Liver (tissue), 9 donors: ENCODE results near the gene FYB2. TPM values are rescaled to one million over a fixed set of nuclear protein-coding genes. Genes with fewer than 3 reads are reported as not detected.

Experiments
- DNase-seq: peaks from one replicate; pipeline ENCODE4 v3.0.0-alpha.2; 2017; ENCODE audit warnings: low spot score
- H3K27ac ChIP-seq, 2 donors: one replicate each; pipeline ENCODE4 v1.7.0; 2013; ENCODE audit warnings: inconsistent platforms in 2 of 2, low read length in 2 of 2, control low read depth in 1 of 2, low read depth in 1 of 2, mild to moderate bottlenecking in 1 of 2
- H3K27me3 ChIP-seq, 4 donors: one replicate each; pipeline versions ENCODE4 v1.6.1 to v1.7.0; 2013; ENCODE audit warnings: low read length in 3 of 4, inconsistent platforms in 1 of 4, mild to moderate bottlenecking in 1 of 4, moderate library complexity in 1 of 4; ENCODE audit not compliant: control insufficient read depth in 4 of 4, insufficient read depth in 4 of 4
- H3K36me3 ChIP-seq, 4 donors: one replicate each; pipeline versions ENCODE4 v1.6.1 to v1.7.0; 2013; ENCODE audit warnings: low read length in 3 of 4, mild to moderate bottlenecking in 3 of 4, low read depth in 1 of 4, moderate library complexity in 1 of 4; ENCODE audit not compliant: control insufficient read depth in 4 of 4, insufficient read depth in 3 of 4
- H3K4me1 ChIP-seq, 4 donors: one replicate each; pipeline versions ENCODE4 v1.6.1 to v1.7.0; 2013; ENCODE audit warnings: low read length in 3 of 4, mild to moderate bottlenecking in 3 of 4, moderate library complexity in 1 of 4; ENCODE audit not compliant: control insufficient read depth in 4 of 4, insufficient read depth in 4 of 4
- H3K4me3 ChIP-seq, 3 donors: one replicate each; pipeline versions ENCODE4 v1.6.1 to v1.7.0; 2013; ENCODE audit warnings: low read length in 3 of 3, control low read depth in 1 of 3, low read depth in 1 of 3, mild to moderate bottlenecking in 1 of 3
- H3K9ac ChIP-seq, 2 donors: one replicate each; pipeline ENCODE4 v1.7.0; 2013; ENCODE audit warnings: low read length in 2 of 2, mild to moderate bottlenecking in 2 of 2, moderate library complexity in 2 of 2, control low read depth in 1 of 2, low read depth in 1 of 2
- H3K9me3 ChIP-seq, 4 donors: one replicate each; pipeline versions ENCODE4 v1.6.1 to v1.7.0; 2013; ENCODE audit warnings: low read length in 3 of 4; ENCODE audit not compliant: control insufficient read depth in 4 of 4
- EGR1 ChIP-seq, 2 donors: IDR thresholded peaks; 2 replicates each; pipeline ENCODE4 v1.6.1; 2016 to 2018; ENCODE audit warnings: antibody characterized with exemption in 2 of 2, low read depth in 2 of 2
- FOXA1 ChIP-seq: IDR thresholded peaks from 2 replicates; pipeline ENCODE4 v1.6.1; 2016; ENCODE audit warnings: antibody characterized with exemption
- FOXA2 ChIP-seq: IDR thresholded peaks from 2 replicates; pipeline ENCODE4 v1.6.1; 2016; ENCODE audit warnings: antibody characterized with exemption
- GABPA ChIP-seq, 2 donors: IDR thresholded peaks in 1 of 2; conservative IDR thresholded peaks in 1 of 2; 2 replicates each; pipeline ENCODE4 v1.6.1; 2016; ENCODE audit warnings: antibody characterized with exemption in 2 of 2, mild to moderate bottlenecking in 1 of 2, moderate library complexity in 1 of 2
- HNF4A ChIP-seq, 2 donors: conservative IDR thresholded peaks; 2 replicates each; pipeline ENCODE4 v1.6.1; 2016; ENCODE audit warnings: antibody characterized with exemption in 2 of 2, mild to moderate bottlenecking in 2 of 2
- HNF4G ChIP-seq: IDR thresholded peaks from 2 replicates; pipeline ENCODE4 v1.6.1; 2016; ENCODE audit warnings: antibody characterized with exemption
- JUND ChIP-seq, 2 donors: IDR thresholded peaks; 2 replicates each; pipeline ENCODE4 v1.6.1; 2016; ENCODE audit warnings: antibody characterized with exemption in 2 of 2
- NR2F2 ChIP-seq: IDR thresholded peaks from 2 replicates; pipeline ENCODE4 v1.6.1; 2016; ENCODE audit warnings: antibody characterized with exemption
- RAD21 ChIP-seq, 2 donors: IDR thresholded peaks; 2 replicates each; pipeline ENCODE4 v1.6.1; 2016; ENCODE audit warnings: antibody characterized with exemption in 2 of 2, mild to moderate bottlenecking in 2 of 2
- RXRA ChIP-seq, 2 donors: IDR thresholded peaks; 2 replicates each; pipeline ENCODE4 v1.6.1; 2017 to 2018; ENCODE audit warnings: antibody characterized with exemption in 2 of 2, mild to moderate bottlenecking in 1 of 2
- SP1 ChIP-seq: IDR thresholded peaks from 2 replicates; pipeline ENCODE4 v1.6.1; 2018; ENCODE audit warnings: antibody characterized with exemption, mild to moderate bottlenecking
- TAF1 ChIP-seq: conservative IDR thresholded peaks from 2 replicates; pipeline ENCODE4 v1.6.1; 2016; ENCODE audit warnings: antibody characterized with exemption, mild to moderate bottlenecking
- YY1 ChIP-seq: IDR thresholded peaks from 2 replicates; pipeline ENCODE4 v1.6.1; 2016; ENCODE audit warnings: antibody characterized with exemption, mild to moderate bottlenecking
- WGBS: extraction: QIAGEN DNeasy Blood & Tissue Kit; methylation state at CpG from one replicate; pipeline ENCODE4 v1.1.7; 2013; 5-methylcytosine and 5-hydroxymethylcytosine counted together
- polyA plus RNA-seq, 2 donors: library from polyadenylated mRNA; stranded (reverse) in 1 of 2; unstranded in 1 of 2; fragments of 200-250 nt in 1 of 2; fragments of >200 nt in 1 of 2; fragmentation: Nextera tagmentation in 1 of 2; extraction: Ambion mirVana in 1 of 2; gene quantifications; one replicate each; pipeline versions ENCODE4 v1.2.1 to v1.2.3, GENCODE V29; 2013 to 2015
- total RNA-seq, 2 donors: library from RNA; depleted of rRNA; stranded (reverse); fragments of >200 nt; gene quantifications; one replicate each; pipeline ENCODE4 v1.2.3, GENCODE V29; 2014
- TF ChIP-seq, protein P1 (sequence below): IDR thresholded peaks from 2 replicates; pipeline ENCODE4 v1.6.1; 2016; ENCODE audit warnings: antibody characterized with exemption
- TF ChIP-seq, protein P2 (sequence below): IDR thresholded peaks from 2 replicates; pipeline ENCODE4 v1.6.1; 2016; ENCODE audit warnings: antibody characterized with exemption
- TF ChIP-seq, protein P3 (sequence below): IDR thresholded peaks from 2 replicates; pipeline ENCODE4 v1.6.1; 2016; ENCODE audit warnings: antibody characterized with exemption
- TF ChIP-seq, protein P4 (sequence below): IDR thresholded peaks from 2 replicates; pipeline ENCODE4 v1.6.1; 2016; ENCODE audit warnings: antibody characterized with exemption, mild to moderate bottlenecking
- TF ChIP-seq, protein P5 (sequence below): fragments of 150-350 bp; IDR thresholded peaks from 2 replicates; pipeline ENCODE4 v1.5.1; 2017; ENCODE audit warnings: improper control_type of control experiment, low read depth, low read length; ENCODE audit not compliant: missing input control
- donor health status: healthy.
- donor health status: healthy.
- donor health status: healthy.
- donor health status: healthy.
- donor health status: healthy.

Gene FYB2
- total and polyA plus RNA-seq, 4 donors = 3.3 to 31.3 (median 16.2) TPM

DNA sequence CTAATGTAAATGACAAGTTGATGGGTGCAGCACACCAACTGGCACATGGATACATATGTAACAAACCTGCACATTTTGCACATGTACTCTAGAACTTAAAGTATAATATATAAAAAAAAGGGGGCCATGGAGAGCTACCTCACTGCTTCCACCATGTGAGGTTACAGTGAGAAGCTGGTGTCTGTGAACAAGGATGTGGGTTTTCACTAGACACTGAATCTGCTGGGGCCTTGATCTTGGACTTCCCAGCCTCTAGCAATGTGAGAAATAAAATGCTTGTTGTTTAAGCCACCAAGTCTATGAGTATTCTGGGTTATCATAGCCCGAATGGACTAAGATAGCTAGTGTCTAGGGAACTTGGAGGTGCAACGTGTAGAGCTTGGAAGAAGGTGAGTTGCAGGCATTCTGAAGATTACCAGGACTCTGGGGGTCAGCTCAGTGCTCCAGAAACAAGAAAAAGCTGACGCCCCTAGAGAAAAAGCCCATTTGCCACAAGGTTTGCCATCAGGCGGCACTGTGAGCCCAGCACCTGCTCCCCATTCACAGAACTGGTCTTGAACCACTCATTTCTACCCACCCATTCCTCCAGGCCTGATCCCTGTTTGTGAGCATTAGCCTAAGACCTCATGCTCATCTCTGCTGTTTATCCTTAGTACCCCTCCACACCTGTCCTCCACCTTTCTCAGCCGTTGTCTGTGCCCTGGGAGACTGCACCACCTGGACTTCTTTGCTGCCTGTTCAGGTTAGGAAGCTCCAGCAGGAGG lies 15.1 kb upstream of the FYB2 start:
- Histone ChIP-seq H3K36me3 (no peaks in the 10 kb centered on the region), H3K9me3 (peaks cover 0 to 4% (median 2%) of the 10 kb centered on the region in 4 donors), H3K9ac (no peak overlapping the region), H3K4me1 (peaks cover 6 to 20% (median 13%) of the 10 kb centered on the region in 4 donors), H3K27ac (no peak overlapping the region), H3K4me3 (no peak overlapping the region), H3K27me3 (no peaks in the 10 kb centered on the region)
- 90% methylated on average over 5 of the region's 5 CpGs for WGBS
- TF ChIP-seq RAD21 (IDR thresholded peaks at IDR 0.05) = no peak
- no peak for DNase-seq

DNA sequence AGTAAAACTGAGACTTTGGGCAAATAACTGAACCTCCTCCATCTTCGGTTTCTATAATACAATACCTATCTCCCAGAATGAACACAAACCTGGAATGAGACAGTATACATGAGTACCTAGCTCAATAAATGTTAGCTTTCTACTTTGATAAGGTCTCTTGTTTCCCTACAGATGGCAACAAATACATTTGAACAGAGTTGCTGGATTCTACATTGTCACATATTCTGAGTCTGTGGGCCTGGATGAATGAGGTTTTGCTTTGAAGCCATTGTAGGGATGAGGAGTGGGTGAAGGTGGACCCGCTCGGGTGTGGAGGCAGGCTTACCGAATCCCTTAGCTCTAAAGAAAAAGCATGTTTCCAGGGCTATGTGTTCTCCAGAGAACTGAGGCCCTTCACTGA lies 13.9 kb upstream of the FYB2 start:
- Histone ChIP-seq H3K27ac (peak overlapping the region; percentile 38 to 78), H3K27me3 (no peaks in the 10 kb centered on the region), H3K4me1 (peaks cover 6 to 20% (median 13%) of the 10 kb centered on the region in 4 donors), H3K36me3 (no peaks in the 10 kb centered on the region), H3K4me3 (no peak overlapping the region), H3K9me3 (no peaks in the 10 kb centered on the region), H3K9ac (peak overlapping the region in 1 of 2 donors; percentile 25)
- TF ChIP-seq RAD21 (IDR thresholded peaks at IDR 0.05) (peak; percentile 60 to 67), GABPA (IDR thresholded peaks at IDR 0.05 in 1 of 2, conservative IDR thresholded peaks at IDR 0.05 in 1 of 2) (no peak), EGR1 (IDR thresholded peaks at IDR 0.05; ENCODE audit: low read depth in 2 of 2) (no peak)
- 93% methylated on average over 4 of the region's 4 CpGs for WGBS
- DNase-seq = no peak

DNA sequence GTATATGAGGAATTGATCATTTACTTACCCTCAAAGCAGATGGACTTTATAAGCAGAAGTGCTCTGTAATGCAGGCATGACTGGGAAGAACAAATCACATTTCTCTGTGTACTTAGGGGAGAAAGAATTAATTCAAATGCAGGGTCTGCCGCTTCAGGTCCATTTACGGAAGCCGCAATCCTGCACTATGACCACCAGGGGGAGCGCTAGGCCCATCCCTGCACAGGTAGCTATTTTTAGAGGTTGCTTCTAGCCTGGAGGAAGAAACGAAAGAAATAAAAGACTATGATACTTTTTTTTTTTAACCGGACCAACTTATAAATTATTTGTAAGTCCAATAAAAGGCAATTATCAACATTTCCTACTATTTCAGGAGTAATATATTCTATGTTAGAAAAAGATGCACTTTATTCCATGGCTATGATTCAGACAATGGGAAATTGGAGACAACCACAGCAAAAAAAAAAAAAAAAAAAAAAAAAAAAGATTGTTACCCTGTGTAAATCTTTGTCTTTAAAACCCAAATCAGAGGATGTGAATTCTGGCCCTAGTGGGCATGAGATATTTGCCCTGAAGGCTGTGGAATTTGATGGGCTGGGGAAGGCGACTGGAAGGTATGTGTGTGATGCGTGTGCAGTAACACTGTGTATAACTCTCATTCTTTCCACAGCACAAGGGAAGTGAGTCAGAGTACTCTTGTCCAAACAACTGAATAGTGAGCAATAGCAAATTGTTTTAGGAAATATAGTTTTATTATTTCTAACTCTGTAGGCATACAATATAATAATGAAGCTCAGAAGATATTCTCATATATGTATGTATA lies 12.9 kb upstream of the FYB2 start:
- H3K9ac ChIP-seq = peak overlapping the region in 1 of 2 donors; percentile 38
- no peak overlapping the region for H3K4me3 ChIP-seq
- no peaks in the 10 kb centered on the region for H3K27me3 ChIP-seq
- peak overlapping the region in 1 of 2 donors; percentile 6 for H3K27ac ChIP-seq
- peak in 1 of 2 donors; percentile 7 for TF ChIP-seq HNF4A (conservative IDR thresholded peaks at IDR 0.05)
- TF ChIP-seq JUND (IDR thresholded peaks at IDR 0.05) = peak; percentile 61 to 95
- TF ChIP-seq, protein P1, sequence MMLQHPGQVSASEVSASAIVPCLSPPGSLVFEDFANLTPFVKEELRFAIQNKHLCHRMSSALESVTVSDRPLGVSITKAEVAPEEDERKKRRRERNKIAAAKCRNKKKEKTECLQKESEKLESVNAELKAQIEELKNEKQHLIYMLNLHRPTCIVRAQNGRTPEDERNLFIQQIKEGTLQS = no peak
- no peak for TF ChIP-seq YY1
- TF ChIP-seq, protein P2, sequence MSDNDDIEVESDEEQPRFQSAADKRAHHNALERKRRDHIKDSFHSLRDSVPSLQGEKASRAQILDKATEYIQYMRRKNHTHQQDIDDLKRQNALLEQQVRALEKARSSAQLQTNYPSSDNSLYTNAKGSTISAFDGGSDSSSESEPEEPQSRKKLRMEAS = no peak
- TF ChIP-seq RAD21 (IDR thresholded peaks at IDR 0.05) = peak; percentile 98 to 99
- TF ChIP-seq HNF4G = no peak
- TF ChIP-seq, protein P3, sequence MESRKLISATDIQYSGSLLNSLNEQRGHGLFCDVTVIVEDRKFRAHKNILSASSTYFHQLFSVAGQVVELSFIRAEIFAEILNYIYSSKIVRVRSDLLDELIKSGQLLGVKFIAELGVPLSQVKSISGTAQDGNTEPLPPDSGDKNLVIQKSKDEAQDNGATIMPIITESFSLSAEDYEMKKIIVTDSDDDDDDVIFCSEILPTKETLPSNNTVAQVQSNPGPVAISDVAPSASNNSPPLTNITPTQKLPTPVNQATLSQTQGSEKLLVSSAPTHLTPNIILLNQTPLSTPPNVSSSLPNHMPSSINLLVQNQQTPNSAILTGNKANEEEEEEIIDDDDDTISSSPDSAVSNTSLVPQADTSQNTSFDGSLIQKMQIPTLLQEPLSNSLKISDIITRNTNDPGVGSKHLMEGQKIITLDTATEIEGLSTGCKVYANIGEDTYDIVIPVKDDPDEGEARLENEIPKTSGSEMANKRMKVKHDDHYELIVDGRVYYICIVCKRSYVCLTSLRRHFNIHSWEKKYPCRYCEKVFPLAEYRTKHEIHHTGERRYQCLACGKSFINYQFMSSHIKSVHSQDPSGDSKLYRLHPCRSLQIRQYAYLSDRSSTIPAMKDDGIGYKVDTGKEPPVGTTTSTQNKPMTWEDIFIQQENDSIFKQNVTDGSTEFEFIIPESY = no peak
- TF ChIP-seq SP1 = no peak
- no peak for TF ChIP-seq FOXA1
- no peak for TF ChIP-seq NR2F2
- TF ChIP-seq RXRA (IDR thresholded peaks at IDR 0.05) = no peak
- no peak for TF ChIP-seq TAF1
- TF ChIP-seq, protein P4, sequence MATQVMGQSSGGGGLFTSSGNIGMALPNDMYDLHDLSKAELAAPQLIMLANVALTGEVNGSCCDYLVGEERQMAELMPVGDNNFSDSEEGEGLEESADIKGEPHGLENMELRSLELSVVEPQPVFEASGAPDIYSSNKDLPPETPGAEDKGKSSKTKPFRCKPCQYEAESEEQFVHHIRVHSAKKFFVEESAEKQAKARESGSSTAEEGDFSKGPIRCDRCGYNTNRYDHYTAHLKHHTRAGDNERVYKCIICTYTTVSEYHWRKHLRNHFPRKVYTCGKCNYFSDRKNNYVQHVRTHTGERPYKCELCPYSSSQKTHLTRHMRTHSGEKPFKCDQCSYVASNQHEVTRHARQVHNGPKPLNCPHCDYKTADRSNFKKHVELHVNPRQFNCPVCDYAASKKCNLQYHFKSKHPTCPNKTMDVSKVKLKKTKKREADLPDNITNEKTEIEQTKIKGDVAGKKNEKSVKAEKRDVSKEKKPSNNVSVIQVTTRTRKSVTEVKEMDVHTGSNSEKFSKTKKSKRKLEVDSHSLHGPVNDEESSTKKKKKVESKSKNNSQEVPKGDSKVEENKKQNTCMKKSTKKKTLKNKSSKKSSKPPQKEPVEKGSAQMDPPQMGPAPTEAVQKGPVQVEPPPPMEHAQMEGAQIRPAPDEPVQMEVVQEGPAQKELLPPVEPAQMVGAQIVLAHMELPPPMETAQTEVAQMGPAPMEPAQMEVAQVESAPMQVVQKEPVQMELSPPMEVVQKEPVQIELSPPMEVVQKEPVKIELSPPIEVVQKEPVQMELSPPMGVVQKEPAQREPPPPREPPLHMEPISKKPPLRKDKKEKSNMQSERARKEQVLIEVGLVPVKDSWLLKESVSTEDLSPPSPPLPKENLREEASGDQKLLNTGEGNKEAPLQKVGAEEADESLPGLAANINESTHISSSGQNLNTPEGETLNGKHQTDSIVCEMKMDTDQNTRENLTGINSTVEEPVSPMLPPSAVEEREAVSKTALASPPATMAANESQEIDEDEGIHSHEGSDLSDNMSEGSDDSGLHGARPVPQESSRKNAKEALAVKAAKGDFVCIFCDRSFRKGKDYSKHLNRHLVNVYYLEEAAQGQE = no peak
- TF ChIP-seq GABPA (IDR thresholded peaks at IDR 0.05 in 1 of 2, conservative IDR thresholded peaks at IDR 0.05 in 1 of 2) = no peak
- TF ChIP-seq, protein P5, sequence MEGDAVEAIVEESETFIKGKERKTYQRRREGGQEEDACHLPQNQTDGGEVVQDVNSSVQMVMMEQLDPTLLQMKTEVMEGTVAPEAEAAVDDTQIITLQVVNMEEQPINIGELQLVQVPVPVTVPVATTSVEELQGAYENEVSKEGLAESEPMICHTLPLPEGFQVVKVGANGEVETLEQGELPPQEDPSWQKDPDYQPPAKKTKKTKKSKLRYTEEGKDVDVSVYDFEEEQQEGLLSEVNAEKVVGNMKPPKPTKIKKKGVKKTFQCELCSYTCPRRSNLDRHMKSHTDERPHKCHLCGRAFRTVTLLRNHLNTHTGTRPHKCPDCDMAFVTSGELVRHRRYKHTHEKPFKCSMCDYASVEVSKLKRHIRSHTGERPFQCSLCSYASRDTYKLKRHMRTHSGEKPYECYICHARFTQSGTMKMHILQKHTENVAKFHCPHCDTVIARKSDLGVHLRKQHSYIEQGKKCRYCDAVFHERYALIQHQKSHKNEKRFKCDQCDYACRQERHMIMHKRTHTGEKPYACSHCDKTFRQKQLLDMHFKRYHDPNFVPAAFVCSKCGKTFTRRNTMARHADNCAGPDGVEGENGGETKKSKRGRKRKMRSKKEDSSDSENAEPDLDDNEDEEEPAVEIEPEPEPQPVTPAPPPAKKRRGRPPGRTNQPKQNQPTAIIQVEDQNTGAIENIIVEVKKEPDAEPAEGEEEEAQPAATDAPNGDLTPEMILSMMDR = peak; percentile 97
- no peak for TF ChIP-seq FOXA2
- TF ChIP-seq EGR1 (IDR thresholded peaks at IDR 0.05; ENCODE audit: low read depth in 2 of 2) = peak in 1 of 2 donors; percentile 43
- no peaks in the 10 kb centered on the region for H3K36me3 ChIP-seq
- peak; percentile 77 for DNase-seq
- WGBS = 17% methylated on average over 8 of the region's 8 CpGs
- H3K9me3 ChIP-seq = no peaks in the 10 kb centered on the region
- H3K4me1 ChIP-seq = peaks cover 6 to 20% (median 13%) of the 10 kb centered on the region in 4 donors
